Right kidney (tissue), 1 donor: ENCODE measurements around the gene SLC26A11.

Experiments
- DNase-seq: peaks from one replicate; pipeline ENCODE4 v3.0.0-alpha.2; 2016

Gene SLC26A11

GRCh38 chr17:80217703-80218362 lies 2.4 kb upstream of the SLC26A11 start:
- no peak for DNase-seq

GRCh38 chr17:80218391-80218790 lies 1.8 kb upstream of the SLC26A11 start:
- no peak for DNase-seq

GRCh38 chr17:80219013-80219762 lies 1.0 kb upstream of the SLC26A11 start:
- DNase-seq, result peak; percentile 59

GRCh38 chr17:80219763-80220053 lies 519 bp upstream of the SLC26A11 start:
- DNase-seq, result no peak

GRCh38 chr17:80220736-80221215 lies 549 bp downstream of the SLC26A11 start:
- peak; percentile 60 for DNase-seq

- peak; percentile 21 for DNase-seq
These were observed 1.3 kb downstream of the SLC26A11 start for GRCh38 chr17:80221351-80222105.

GRCh38 chr17:80222376-80223141 lies 2.3 kb downstream of the SLC26A11 start:
- DNase-seq, result no peak

- DNase-seq, result no peak
These were observed 3.1 kb downstream of the SLC26A11 start for GRCh38 chr17:80223142-80223815.

GRCh38 chr17:80223838-80224497 lies 3.7 kb downstream of the SLC26A11 start:
- no peak for DNase-seq

- DNase-seq, result no peak
These were observed 4.5 kb downstream of the SLC26A11 start for GRCh38 chr17:80224683-80225082.

- no peak for DNase-seq
These were observed 5.0 kb downstream of the SLC26A11 start for GRCh38 chr17:80225230-80225629.

- no peak for DNase-seq
These were observed 6.9 kb downstream of the SLC26A11 start for GRCh38 chr17:80227156-80227555.

- DNase-seq, result no peak
These were observed 7.4 kb downstream of the SLC26A11 start for GRCh38 chr17:80227666-80228065.

GRCh38 chr17:80228477-80228876 lies 8.2 kb downstream of the SLC26A11 start:
- DNase-seq, result no peak

GRCh38 chr17:80229011-80229410 lies 8.8 kb downstream of the SLC26A11 start:
- DNase-seq, result no peak

- DNase-seq, result no peak
These were observed 12.2 kb downstream of the SLC26A11 start for GRCh38 chr17:80232438-80232837.

- no peak for DNase-seq
These were observed 13.0 kb downstream of the SLC26A11 start for GRCh38 chr17:80233202-80233601.

GRCh38 chr17:80236911-80237310 lies 16.7 kb downstream of the SLC26A11 start:
- DNase-seq, result no peak

GRCh38 chr17:80237386-80237785 lies 17.2 kb downstream of the SLC26A11 start:
- no peak for DNase-seq

- DNase-seq, result no peak
These were observed 22.3 kb downstream of the SLC26A11 start for GRCh38 chr17:80242505-80242904.
